DMS114 treated with DMSO at 0.1 percent for 48 hours (cell line): ENCODE measurements around the gene TP53BP2.

Source experiments
- DNase-seq: peaks from one replicate; lab custom pipeline; 2025; ENCODE audit not compliant: unreplicated experiment; lab: John Stamatoyannopoulos, UW

TP53BP2 gene

GRCh38 chr1:223802602-223803001 lies 43.1 kb downstream of the TP53BP2 start:
- DNase-seq: no peak

- no peak for DNase-seq
Observed at GRCh38 chr1:223802032-223802431, 43.7 kb downstream of the TP53BP2 start.

- DNase-seq: no peak
Observed at GRCh38 chr1:223796210-223796609, 49.5 kb downstream of the TP53BP2 start.

GRCh38 chr1:223794136-223794880 lies 51.4 kb downstream of the TP53BP2 start:
- DNase-seq: no peak

GRCh38 chr1:223793716-223794115 lies 52.0 kb downstream of the TP53BP2 start:
- DNase-seq: no peak

GRCh38 chr1:223792046-223792445 lies 53.7 kb downstream of the TP53BP2 start:
- DNase-seq: no peak

GRCh38 chr1:223788746-223789415 lies 56.9 kb downstream of the TP53BP2 start:
- no peak for DNase-seq

GRCh38 chr1:223785808-223786207 lies 59.9 kb downstream of the TP53BP2 start:
- DNase-seq: no peak

- DNase-seq: no peak
Observed at GRCh38 chr1:223784541-223784940, 61.2 kb downstream of the TP53BP2 start.

GRCh38 chr1:223783676-223784075 lies 62.1 kb downstream of the TP53BP2 start:
- no peak for DNase-seq

- no peak for DNase-seq
Observed at GRCh38 chr1:223780949-223781348, 64.8 kb downstream of the TP53BP2 start.

GRCh38 chr1:223780318-223780717 lies 65.4 kb downstream of the TP53BP2 start:
- no peak for DNase-seq

GRCh38 chr1:223776826-223777454 lies 68.8 kb downstream of the TP53BP2 start:
- no peak for DNase-seq

GRCh38 chr1:223776075-223776814 lies 69.5 kb downstream of the TP53BP2 start:
- no peak for DNase-seq

GRCh38 chr1:223775711-223776074 lies 70.1 kb downstream of the TP53BP2 start:
- DNase-seq: no peak

GRCh38 chr1:223775054-223775453 lies 70.7 kb downstream of the TP53BP2 start:
- no peak for DNase-seq

- no peak for DNase-seq
Observed at GRCh38 chr1:223774134-223774814, 71.5 kb downstream of the TP53BP2 start.

GRCh38 chr1:223772771-223773160 lies 73.0 kb downstream of the TP53BP2 start:
- DNase-seq: no peak

GRCh38 chr1:223771814-223772770 lies 73.7 kb downstream of the TP53BP2 start:
- DNase-seq: no peak

- no peak for DNase-seq
Observed at GRCh38 chr1:223771469-223771813, 74.3 kb downstream of the TP53BP2 start.
